HCT116 (cell line): ENCODE results near the gene MTMR10.

Source experiments
- CBX3 ChIP-seq: IDR thresholded peaks from 2 replicates; pipeline ENCODE4 v1.6.1; 2012; ENCODE audit warnings: low read depth
- CEBPB ChIP-seq: IDR thresholded peaks from 2 replicates; pipeline ENCODE4 v1.6.1; 2012; ENCODE audit warnings: low read depth
- CTCF ChIP-seq, 3 experiments: fragments of 200-600 bp in 1 of 3; sonication (generic) in 1 of 3; IDR thresholded peaks in 2 of 3; conservative IDR thresholded peaks in 1 of 3; 2 replicates each; pipeline ENCODE4 v1.5.1; 2012 to 2017; ENCODE audit warnings: low read depth in 2 of 3, low read length in 2 of 3, antibody characterized with exemption in 1 of 3, borderline replicate concordance in 1 of 3, control low read depth in 1 of 3, mild to moderate bottlenecking in 1 of 3, mixed read lengths in 1 of 3, mixed run types in 1 of 3, moderate library complexity in 1 of 3; ENCODE audit not compliant: insufficient read depth in 1 of 3
- EGR1 ChIP-seq: IDR thresholded peaks from 2 replicates; pipeline ENCODE4 v1.6.1; 2012; ENCODE audit warnings: low read depth
- EZH2 ChIP-seq: fragments of 200-600 bp; sonication (generic); IDR thresholded peaks from 2 replicates; pipeline ENCODE4 v1.6.1; 2017; ENCODE audit warnings: antibody characterized with exemption, mixed run types
- EZH2phosphoT487 ChIP-seq: fragments of 200-600 bp; IDR thresholded peaks from 2 replicates; pipeline ENCODE4 v1.6.1; 2018; ENCODE audit warnings: antibody characterized with exemption, borderline replicate concordance
- FOSL1 ChIP-seq: IDR thresholded peaks from 2 replicates; pipeline ENCODE4 v1.6.1; 2012; ENCODE audit warnings: low read depth
- JUND ChIP-seq: IDR thresholded peaks from 2 replicates; pipeline ENCODE4 v1.6.1; 2012
- MAX ChIP-seq: IDR thresholded peaks from 2 replicates; pipeline ENCODE4 v1.6.1; 2012
- POLR2A ChIP-seq: IDR thresholded peaks from 2 replicates; pipeline ENCODE4 v1.7.0; 2011; ENCODE audit warnings: borderline replicate concordance; ENCODE audit not compliant: insufficient read depth, insufficient read length; ENCODE audit errors: extremely low read depth
- RAD21 ChIP-seq: IDR thresholded peaks from 2 replicates; pipeline ENCODE4 v1.6.1; 2012; ENCODE audit warnings: low read depth, mild to moderate bottlenecking
- SP1 ChIP-seq: IDR thresholded peaks from 2 replicates; pipeline ENCODE4 v1.6.1; 2012; ENCODE audit warnings: low read depth
- TF ChIP-seq, protein P1 (sequence below): IDR thresholded peaks from 2 replicates; pipeline ENCODE4 v1.6.1; 2012; ENCODE audit warnings: low read depth

DNA sequence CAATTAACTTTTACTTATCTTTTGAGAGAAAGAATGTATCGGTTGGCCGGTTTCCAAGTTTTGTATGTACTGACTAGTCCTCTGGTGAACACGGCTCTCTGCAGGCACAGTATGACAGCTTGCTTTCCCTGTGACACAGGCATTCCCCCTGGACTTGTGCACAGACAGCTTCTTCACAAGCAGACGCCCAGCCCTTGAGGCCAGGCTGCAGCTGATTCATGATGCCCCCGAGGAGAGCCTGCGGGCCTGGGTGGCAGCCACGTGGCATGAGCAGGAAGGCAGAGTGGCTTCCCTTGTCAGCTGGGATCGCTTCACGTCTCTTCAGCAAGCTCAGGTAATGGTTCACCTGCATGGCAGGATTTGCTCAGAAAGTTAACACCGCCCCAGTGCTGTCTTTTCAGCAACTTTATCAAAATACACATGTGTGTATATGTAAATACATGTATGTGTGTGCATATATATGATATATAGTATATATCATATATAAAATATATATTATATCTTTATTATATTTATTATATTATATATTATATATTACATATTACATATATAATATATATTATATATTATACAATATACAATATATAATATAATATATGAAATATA lies 62.3 kb downstream of the MTMR10 start:
- TF ChIP-seq POLR2A (no peak), CTCF (IDR thresholded peaks at IDR 0.05 in 2 of 3, conservative IDR thresholded peaks at IDR 0.05 in 1 of 3; ENCODE audit: borderline replicate concordance in 1 of 3, insufficient read depth in 1 of 3, low read depth in 2 of 3, low read length in 2 of 3) (no peak), FOSL1 (no peak), EZH2 (no peak), MAX (no peak), EGR1 (no peak), RAD21 (no peak), CEBPB (no peak), SP1 (no peak), CBX3 (no peak), EZH2phosphoT487 (no peak), JUND (no peak)
- TF ChIP-seq, protein P1, sequence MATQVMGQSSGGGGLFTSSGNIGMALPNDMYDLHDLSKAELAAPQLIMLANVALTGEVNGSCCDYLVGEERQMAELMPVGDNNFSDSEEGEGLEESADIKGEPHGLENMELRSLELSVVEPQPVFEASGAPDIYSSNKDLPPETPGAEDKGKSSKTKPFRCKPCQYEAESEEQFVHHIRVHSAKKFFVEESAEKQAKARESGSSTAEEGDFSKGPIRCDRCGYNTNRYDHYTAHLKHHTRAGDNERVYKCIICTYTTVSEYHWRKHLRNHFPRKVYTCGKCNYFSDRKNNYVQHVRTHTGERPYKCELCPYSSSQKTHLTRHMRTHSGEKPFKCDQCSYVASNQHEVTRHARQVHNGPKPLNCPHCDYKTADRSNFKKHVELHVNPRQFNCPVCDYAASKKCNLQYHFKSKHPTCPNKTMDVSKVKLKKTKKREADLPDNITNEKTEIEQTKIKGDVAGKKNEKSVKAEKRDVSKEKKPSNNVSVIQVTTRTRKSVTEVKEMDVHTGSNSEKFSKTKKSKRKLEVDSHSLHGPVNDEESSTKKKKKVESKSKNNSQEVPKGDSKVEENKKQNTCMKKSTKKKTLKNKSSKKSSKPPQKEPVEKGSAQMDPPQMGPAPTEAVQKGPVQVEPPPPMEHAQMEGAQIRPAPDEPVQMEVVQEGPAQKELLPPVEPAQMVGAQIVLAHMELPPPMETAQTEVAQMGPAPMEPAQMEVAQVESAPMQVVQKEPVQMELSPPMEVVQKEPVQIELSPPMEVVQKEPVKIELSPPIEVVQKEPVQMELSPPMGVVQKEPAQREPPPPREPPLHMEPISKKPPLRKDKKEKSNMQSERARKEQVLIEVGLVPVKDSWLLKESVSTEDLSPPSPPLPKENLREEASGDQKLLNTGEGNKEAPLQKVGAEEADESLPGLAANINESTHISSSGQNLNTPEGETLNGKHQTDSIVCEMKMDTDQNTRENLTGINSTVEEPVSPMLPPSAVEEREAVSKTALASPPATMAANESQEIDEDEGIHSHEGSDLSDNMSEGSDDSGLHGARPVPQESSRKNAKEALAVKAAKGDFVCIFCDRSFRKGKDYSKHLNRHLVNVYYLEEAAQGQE, result no peak
